GM21390 (cell line): ENCODE measurements around the gene MAP3K3.

Source experiments
- ATAC-seq: cut with Tn5 transposase; IDR thresholded peaks from one replicate; pipeline ENCODE4 v1.9.1; 2021; ENCODE audit not compliant: unreplicated experiment

MAP3K3 gene

GRCh38 chr17:63693411-63694113 is 71.3 kb downstream of the MAP3K3 start:
- ATAC-seq: no peak

- ATAC-seq: no peak
Measured at GRCh38 chr17:63694229-63694949, 72.2 kb downstream of the MAP3K3 start.

GRCh38 chr17:63694950-63695773 is 72.9 kb downstream of the MAP3K3 start:
- no peak for ATAC-seq

- ATAC-seq: no peak
Measured at GRCh38 chr17:63695889-63696288, 73.7 kb downstream of the MAP3K3 start.

GRCh38 chr17:63696381-63696961 is 74.3 kb downstream of the MAP3K3 start:
- ATAC-seq: no peak

- peak; percentile 31 for ATAC-seq
Measured at GRCh38 chr17:63697341-63698286, 75.4 kb downstream of the MAP3K3 start.

- no peak for ATAC-seq
Measured at GRCh38 chr17:63698381-63698885, 76.2 kb downstream of the MAP3K3 start.

GRCh38 chr17:63698886-63699637 is 76.8 kb downstream of the MAP3K3 start:
- ATAC-seq: peak; percentile 24

- ATAC-seq: peak; percentile 7
Measured at GRCh38 chr17:63699638-63700527, 77.7 kb downstream of the MAP3K3 start, which contains the start of gene LIMD2. TSS of gene LIMD2 (minus strand) at chr17:63700125. CDS start at chr17:63699298, 827 bp downstream.

- ATAC-seq: no peak
Measured at GRCh38 chr17:63700528-63701455, 78.6 kb downstream of the MAP3K3 start.

GRCh38 chr17:63701456-63701820 is 79.2 kb downstream of the MAP3K3 start:
- ATAC-seq: no peak

GRCh38 chr17:63701868-63702720 is 79.9 kb downstream of the MAP3K3 start:
- ATAC-seq: no peak

- no peak for ATAC-seq
Measured at GRCh38 chr17:63702721-63703015, 80.5 kb downstream of the MAP3K3 start.

- no peak for ATAC-seq
Measured at GRCh38 chr17:63703029-63703428, 80.8 kb downstream of the MAP3K3 start.

- no peak for ATAC-seq
Measured at GRCh38 chr17:63703556-63704258, 81.5 kb downstream of the MAP3K3 start.

GRCh38 chr17:63704259-63704576 is 82.0 kb downstream of the MAP3K3 start:
- ATAC-seq: no peak
